ENCODE measurements around the gene GMEB1. TPM values are rescaled to one million over a fixed set of nuclear protein-coding genes. Genes with fewer than 3 reads are reported as not detected.
"Not testable (repeated sequence)": the region's sequence is repeated elsewhere in the genome, so short reads cannot be mapped to it uniquely, and the experiment has no call there.

Gene GMEB1
- total RNA-seq, 1 donor from 2014 or later: 11.4 TPM

DNA sequence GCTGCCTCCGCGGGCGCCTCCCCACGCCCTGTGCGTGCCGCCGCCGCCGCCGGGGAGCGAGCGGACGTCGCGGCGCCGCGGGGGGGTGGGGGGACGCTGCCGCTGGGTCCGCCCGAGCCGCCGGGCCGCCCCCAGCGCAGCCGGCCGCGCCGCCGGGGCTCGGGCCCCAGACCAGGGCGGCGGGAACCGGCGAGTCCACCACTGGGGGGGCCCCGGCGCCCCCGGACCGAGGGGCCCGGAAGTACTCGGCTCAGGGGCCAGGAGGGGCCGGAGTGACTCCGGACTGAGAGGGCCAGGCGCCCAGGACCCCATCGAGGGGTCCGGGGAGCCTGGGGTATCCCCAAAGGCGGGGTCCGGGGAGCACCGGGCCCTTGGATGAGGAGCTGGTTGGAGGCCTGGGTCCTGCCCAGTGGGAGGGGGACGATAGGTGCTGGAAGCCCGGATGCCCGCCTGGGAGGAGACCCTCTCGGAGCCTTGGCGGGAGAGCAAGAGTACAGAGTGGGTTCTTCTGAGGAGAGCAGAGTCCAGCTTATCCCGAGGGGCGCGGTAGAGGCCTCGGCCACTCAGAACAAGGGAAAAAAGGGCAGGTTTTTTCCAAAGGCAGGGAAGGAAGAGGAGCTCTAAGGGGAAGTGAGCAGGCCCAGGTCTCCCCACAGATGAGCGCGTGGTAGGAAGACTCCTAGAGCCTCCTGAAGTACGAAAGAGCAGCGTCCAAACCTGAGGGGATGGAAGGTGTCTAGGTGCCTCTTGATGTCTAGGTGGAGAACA lies 556 bp downstream of the GMEB1 start:
- no peak for DNase-seq (ENCODE audit: low spot score)

DNA sequence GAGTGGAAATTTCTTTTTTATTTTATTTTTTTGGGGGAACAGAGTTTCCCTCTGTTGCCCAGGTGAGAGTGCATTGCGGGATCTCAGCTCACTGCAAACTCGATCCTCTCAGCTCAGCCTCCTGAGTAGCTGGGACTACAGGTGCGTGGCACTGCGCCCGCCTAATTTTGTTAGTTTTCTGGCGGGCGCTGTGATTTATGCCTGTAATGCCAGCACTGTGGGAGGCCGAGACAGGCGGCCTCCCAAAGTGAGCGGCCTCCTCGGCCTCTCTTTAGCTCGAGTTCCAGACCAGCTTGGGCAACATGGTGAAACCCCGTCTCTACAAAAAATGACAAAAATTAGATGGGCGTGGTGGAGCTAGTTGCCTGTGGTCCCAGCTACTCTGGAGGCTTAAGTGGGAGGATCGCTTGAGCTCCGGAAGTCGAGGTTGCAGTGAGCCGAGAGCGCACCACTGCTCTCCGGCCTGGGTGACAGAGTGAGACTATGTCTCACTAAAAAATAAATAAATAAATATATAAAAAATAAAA lies 2.7 kb downstream of the GMEB1 start:
- DNase-seq (ENCODE audit: low spot score): no peak

DNA sequence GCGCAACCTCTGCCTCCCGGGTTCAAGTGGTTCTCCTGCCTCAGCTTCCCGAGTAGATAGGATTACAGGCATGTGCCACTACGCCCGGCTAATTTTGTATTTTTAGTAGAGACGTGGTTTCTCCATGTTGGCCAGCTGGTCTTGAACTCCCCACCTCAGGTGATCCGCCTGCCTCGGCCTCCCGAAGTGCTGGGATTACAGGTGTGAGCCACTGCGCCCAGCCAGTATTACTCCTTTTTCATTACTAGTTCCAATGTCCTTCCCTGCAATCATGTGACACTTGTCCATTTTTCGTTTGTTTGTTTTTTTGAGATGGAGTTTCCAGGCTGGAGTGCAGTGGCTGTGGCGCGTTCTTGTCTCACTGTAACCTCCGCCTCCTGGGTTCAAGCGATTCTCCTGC lies 4.4 kb downstream of the GMEB1 start:
- not testable (repeated sequence) for DNase-seq (ENCODE audit: low spot score)

DNA sequence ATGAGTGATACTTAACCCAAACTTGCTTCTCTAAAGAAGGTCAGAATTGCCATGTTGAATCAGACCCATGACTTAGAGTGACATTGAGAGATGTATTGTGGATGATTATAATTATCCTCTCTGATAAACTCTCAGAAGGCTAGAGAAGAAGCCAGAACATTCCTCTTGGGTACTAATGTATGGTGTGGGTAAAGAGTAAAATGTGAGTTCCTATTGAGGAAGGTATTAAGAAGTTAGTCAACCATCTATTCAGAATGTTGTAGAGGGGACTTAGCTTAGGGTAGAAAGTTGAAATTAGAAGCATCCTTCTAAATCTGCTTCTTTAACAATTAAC lies 7.3 kb downstream of the GMEB1 start:
- no peak for DNase-seq (ENCODE audit: low spot score)

- DNase-seq (ENCODE audit: low spot score): no peak
These were observed 11.6 kb downstream of the GMEB1 start for GRCh38 chr1:28680151-28680550.

GRCh38 chr1:28682840-28683239 lies 14.3 kb downstream of the GMEB1 start:
- DNase-seq (ENCODE audit: low spot score): no peak

GRCh38 chr1:28684937-28685336 lies 16.4 kb downstream of the GMEB1 start:
- DNase-seq (ENCODE audit: low spot score): no peak

GRCh38 chr1:28691627-28692026 lies 23.0 kb downstream of the GMEB1 start:
- DNase-seq (ENCODE audit: low spot score): not testable (repeated sequence)

DNA sequence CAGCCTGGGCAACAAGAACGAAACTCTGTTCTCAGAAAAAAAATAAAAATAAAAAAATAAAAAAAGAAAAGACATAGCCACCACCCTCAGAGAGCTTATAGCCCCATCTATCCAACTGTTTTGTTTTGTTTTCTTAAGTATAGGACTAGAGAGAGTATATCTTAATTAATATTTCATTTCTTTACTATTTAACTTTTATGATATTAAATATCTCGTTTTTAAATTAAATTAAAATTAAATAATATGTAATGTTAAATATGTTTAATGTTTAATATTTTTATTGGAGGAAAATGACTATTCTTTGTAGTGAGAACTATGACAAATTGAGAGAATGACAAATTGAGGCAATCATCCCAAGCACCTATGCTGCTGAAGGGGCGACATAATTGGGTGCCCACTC lies 35.0 kb downstream of the GMEB1 start:
- DNase-seq (ENCODE audit: low spot score): no peak

- no peak for DNase-seq (ENCODE audit: low spot score)
These were observed 47.8 kb downstream of the GMEB1 start for GRCh38 chr1:28716336-28716735.

GRCh38 chr1:28718166-28718565 lies 49.6 kb downstream of the GMEB1 start:
- DNase-seq (ENCODE audit: low spot score): no peak

- no peak for DNase-seq (ENCODE audit: low spot score)
These were observed 50.2 kb downstream of the GMEB1 start for GRCh38 chr1:28718586-28719331.

GRCh38 chr1:28719332-28719619 lies 50.7 kb downstream of the GMEB1 start:
- DNase-seq (ENCODE audit: low spot score): no peak

- DNase-seq (ENCODE audit: low spot score): no peak
These were observed 51.8 kb downstream of the GMEB1 start for GRCh38 chr1:28720376-28720775.

DNA sequence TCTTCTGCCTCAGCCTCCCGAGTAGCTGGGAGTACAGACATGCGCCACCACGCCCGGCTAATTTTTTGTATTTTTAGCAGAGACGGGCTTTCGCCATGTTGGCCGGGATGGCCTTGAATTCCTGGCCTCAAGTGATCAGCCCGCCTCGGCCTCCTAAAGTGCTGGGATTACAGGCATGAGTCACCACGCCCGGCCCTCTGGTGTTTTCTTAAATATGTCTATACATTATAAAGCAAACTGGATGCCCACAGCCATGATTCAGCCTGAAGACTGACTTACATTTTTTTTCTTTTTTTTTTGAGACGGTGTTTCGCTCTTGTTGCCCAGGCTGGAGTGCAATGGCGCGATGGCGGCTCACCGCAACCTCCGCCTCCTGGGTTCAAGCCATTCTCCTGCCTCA lies 53.3 kb downstream of the GMEB1 start:
- not testable (repeated sequence) for DNase-seq (ENCODE audit: low spot score)

DNA sequence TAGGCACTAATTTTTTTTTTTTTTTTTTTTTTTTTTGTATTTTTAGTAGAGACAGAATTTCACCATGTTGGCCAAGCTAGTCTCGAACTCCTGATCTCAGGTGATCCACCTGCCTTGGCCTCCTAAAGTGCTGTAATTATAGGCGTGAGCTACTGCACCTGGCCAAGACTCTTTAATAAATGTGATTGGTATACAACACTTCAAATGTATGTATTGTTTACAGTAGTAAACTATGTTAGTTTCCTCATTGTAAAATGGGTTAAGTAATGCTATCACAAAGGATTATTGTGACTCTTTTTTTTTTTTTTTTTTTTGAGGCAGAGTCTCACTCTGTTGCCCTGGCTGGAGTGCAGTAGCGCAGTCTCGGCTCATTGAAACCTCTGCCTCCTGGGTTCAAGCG lies 56.8 kb downstream of the GMEB1 start:
- not testable (repeated sequence) for DNase-seq (ENCODE audit: low spot score)

DNA sequence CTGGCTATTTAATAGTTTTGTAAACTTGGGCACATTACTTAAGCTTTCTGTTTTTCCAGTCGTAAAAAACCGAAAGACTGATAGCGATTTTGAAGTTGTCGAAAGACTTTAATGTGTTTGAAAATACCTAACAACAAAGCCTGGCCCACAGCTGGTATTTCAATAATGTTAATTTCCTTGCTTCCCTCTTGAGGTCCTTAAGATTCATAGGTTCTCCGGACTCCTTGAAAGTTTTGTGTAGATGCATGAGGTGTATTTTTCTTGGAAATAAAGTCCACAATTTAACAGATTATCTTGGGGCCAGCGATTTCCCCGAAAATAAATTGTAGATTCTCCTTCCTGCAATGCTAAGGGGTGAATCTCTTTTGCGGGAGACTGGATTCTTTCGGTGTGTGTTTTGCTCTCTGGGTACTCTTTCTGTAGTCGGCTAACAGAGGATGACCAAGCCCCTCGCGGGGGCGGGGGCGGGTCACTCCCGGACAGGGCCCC lies 67.4 kb downstream of the GMEB1 start:
- DNase-seq (ENCODE audit: low spot score): no peak

GRCh38 chr1:28736450-28737306 lies 68.1 kb downstream of the GMEB1 start, which contains the start of gene YTHDF2:
Gene YTHDF2 (plus strand): TSS chr1:28736940. CDS start chr1:28737121, 181 bp downstream.
- DNase-seq (ENCODE audit: low spot score): peak; percentile 99

DNA sequence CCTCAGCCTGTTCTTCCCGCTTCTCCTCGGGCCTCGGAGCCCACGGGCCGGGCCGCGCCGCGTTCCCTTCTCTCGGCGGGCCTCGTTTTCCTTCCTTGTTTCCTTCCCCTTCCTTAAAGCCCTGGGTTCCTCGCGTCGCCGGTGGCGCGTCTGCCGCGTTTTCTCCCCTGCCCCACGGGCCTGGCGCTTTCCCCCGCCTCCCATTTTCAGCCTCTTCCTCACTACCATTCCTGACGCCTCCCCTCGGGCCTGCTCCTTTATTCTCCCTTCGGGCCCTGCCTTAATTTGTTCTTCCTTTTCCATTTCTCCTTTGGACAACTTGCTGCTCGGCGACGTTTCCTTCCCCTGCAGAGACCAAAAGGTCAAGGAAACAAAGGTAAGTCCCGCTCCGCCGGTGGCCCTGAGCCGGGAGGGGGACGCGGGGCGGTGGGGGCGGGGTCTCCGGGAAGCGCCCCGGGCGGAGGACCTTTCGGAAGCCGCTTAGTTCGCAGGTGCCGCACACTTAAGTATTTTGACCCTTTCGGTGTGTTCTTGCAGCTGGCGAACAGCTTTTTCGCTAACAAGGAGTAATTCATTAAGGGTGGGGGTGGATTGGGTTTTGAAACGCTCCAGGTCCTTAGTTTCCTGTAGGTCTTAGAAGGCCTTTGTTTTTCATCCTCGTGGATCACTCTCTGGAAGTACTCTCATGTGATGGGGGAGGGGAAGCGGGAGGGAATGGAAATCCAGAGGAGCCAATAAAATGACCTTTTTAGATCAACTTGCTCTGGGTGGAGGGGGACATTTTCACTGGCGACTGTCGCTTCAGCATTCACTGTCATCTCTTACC lies 68.9 kb downstream of the GMEB1 start:
- DNase-seq (ENCODE audit: low spot score): no peak

DNA sequence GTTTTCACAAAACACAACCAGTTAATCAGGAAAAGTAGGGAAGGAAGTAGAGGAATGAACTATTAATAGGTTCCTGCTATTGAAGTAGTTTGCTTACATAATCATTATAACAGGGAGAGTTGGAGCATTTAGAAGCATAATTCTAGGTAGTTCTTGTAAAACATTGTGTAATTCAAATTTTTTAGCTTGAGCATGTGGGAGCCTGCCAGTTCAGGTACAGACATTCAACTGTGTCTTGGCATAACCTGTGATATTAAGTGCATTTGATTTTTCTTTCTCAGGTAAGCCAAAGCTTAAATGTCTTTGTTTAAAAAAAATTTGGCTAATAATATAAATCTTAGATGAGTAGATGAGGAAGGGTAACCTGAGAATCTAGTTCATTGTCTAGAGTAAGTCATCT lies 71.5 kb downstream of the GMEB1 start:
- no peak for DNase-seq (ENCODE audit: low spot score)

DNA sequence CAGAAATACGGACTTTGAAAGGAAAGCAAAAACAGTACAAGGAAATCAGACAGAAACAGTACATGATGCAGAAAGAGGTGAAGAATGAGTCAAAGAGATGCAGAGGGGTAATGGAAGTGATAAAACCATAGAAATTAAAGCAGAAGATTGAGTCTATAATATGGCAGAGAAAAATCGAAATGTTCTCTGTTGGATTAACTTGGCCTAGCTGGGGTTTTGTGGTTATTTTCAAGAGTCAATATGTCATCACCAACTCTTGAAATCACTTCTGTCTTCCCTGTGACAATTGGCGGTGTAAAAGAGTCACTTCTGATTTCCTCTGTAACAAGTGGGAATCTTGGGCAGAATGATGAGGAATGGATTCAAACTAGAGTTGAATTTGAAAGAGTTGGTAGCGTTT lies 75.6 kb downstream of the GMEB1 start:
- DNase-seq (ENCODE audit: low spot score): no peak
